Measurements from ENCODE around the gene GSPT1.

DNA sequence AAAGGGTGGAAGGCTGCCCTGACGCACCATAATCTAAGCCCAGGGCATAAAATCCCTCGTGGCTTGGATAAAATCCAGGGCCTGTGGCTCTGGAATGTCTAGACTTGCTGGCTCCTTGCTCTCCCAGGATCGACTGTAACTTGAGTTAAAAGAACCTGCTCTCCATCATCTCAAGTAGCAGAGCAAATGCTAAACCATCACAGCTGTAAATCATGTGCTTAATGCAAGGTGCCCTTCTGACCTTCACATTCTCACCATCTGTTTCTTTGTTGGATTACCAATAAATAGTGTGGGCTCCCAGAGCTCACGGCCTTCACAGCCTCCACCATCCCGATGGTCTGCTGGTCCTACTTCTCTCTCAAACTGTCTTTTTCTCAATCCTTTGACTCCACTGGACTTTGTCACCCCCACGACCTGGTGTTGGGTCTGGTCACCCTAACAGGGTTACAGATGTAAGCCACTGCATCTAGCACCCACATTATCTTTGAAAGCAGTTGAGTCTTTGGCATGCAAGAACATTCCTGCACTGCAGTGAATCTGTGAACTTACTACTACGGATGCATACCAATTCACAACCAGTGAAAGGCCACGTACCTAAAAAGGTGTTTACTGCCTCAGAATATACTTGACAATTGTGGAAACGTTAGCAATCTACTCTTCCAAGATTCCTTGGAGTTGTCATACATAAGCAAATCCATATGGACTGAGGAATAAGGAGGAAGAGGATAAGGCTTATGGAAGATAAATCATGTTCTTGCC, 79.7 kb downstream of the GSPT1 start:
- TF ChIP-seq POLR2AphosphoS5 (IDR thresholded peaks at IDR 0.05; ENCODE audit: borderline replicate concordance, low read depth, low read length) = peak; percentile 33; the same call in 1 of the 2 replicates
- TF ChIP-seq EZH2 (IDR thresholded peaks at IDR 0.05) = no peak

Data from SK-N-MC (cell line).